ENCODE measurements around the gene RBMS1.

DNA sequence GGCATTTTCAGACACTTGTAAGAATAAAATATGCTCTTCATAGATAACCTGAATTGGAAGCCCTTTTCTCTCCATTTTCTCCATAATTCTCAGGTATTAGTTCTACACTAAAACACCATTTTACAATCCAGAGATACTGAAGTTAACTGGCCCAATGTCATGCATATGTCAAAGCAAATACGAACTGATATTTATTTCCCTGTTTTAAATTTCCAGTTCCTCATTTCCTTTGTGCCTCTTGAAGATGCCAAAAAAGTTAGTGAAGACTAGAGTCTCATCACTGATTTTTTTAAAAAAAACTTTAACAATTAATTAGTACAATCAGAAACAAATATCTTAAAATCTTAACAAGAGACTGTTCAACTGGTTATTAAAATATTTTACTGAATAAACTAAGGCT, 240.7 kb downstream of the RBMS1 start:
- TF ChIP-seq POLR2AphosphoS5 (IDR thresholded peaks at IDR 0.05; ENCODE audit: low read depth) (no peak), CTCF (IDR thresholded peaks at IDR 0.05; ENCODE audit: insufficient read depth, low read length) (no peak)
- TF ChIP-seq, protein P1, sequence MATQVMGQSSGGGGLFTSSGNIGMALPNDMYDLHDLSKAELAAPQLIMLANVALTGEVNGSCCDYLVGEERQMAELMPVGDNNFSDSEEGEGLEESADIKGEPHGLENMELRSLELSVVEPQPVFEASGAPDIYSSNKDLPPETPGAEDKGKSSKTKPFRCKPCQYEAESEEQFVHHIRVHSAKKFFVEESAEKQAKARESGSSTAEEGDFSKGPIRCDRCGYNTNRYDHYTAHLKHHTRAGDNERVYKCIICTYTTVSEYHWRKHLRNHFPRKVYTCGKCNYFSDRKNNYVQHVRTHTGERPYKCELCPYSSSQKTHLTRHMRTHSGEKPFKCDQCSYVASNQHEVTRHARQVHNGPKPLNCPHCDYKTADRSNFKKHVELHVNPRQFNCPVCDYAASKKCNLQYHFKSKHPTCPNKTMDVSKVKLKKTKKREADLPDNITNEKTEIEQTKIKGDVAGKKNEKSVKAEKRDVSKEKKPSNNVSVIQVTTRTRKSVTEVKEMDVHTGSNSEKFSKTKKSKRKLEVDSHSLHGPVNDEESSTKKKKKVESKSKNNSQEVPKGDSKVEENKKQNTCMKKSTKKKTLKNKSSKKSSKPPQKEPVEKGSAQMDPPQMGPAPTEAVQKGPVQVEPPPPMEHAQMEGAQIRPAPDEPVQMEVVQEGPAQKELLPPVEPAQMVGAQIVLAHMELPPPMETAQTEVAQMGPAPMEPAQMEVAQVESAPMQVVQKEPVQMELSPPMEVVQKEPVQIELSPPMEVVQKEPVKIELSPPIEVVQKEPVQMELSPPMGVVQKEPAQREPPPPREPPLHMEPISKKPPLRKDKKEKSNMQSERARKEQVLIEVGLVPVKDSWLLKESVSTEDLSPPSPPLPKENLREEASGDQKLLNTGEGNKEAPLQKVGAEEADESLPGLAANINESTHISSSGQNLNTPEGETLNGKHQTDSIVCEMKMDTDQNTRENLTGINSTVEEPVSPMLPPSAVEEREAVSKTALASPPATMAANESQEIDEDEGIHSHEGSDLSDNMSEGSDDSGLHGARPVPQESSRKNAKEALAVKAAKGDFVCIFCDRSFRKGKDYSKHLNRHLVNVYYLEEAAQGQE (IDR thresholded peaks at IDR 0.05; ENCODE audit: insufficient replicate concordance, low read depth) = no peak

Measured in HL-60 (cell line).